NCI-H2107 (cell line): ENCODE data around the gene CEP43.
"Not testable (repeated sequence)": the region's sequence is repeated elsewhere in the genome, so short reads cannot be mapped to it uniquely, and the experiment has no call there.

Experiments used
- DNase-seq: peaks from one replicate; lab custom pipeline; 2025; lab: John Stamatoyannopoulos, UW

Gene CEP43

GRCh38 chr6:166999145-166999883 is at the start of gene CEP43:
Gene CEP43, plus strand, starts transcription at chr6:166999397. Its CDS starts 16 bp downstream, at chr6:166999413.
- peak; percentile 92 for DNase-seq

GRCh38 chr6:166949528-166950442 is 49.4 kb upstream of the CEP43 start:
- no peak for DNase-seq

- DNase-seq, result no peak
These were observed 48.8 kb upstream of the CEP43 start for GRCh38 chr6:166950443-166950821.

GRCh38 chr6:166950892-166951669 is 48.1 kb upstream of the CEP43 start:
- not testable (repeated sequence) for DNase-seq

- DNase-seq, result no peak
These were observed 47.5 kb upstream of the CEP43 start for GRCh38 chr6:166951670-166952060.

- no peak for DNase-seq
These were observed 47.1 kb upstream of the CEP43 start for GRCh38 chr6:166952121-166952520.

- no peak for DNase-seq
These were observed 46.4 kb upstream of the CEP43 start for GRCh38 chr6:166952567-166953486.

- DNase-seq, result no peak
These were observed 45.0 kb upstream of the CEP43 start for GRCh38 chr6:166954118-166954713.

GRCh38 chr6:166955121-166955864 is 43.9 kb upstream of the CEP43 start:
- DNase-seq, result no peak

GRCh38 chr6:166955865-166956443 is 43.2 kb upstream of the CEP43 start:
- no peak for DNase-seq

- DNase-seq, result peak; percentile 85
These were observed 42.6 kb upstream of the CEP43 start, which contains the start of gene RNASET2 for GRCh38 chr6:166956444-166957086. Gene RNASET2, minus strand, starts transcription at chr6:166956550. Its CDS starts 368 bp downstream, at chr6:166956182.

GRCh38 chr6:166957087-166957804 is 42.0 kb upstream of the CEP43 start:
- DNase-seq, result no peak

- DNase-seq, result no peak
These were observed 41.5 kb upstream of the CEP43 start for GRCh38 chr6:166957805-166958076.

- no peak for DNase-seq
These were observed 40.0 kb upstream of the CEP43 start for GRCh38 chr6:166958926-166959861.

GRCh38 chr6:166959911-166960608 is 39.1 kb upstream of the CEP43 start:
- no peak for DNase-seq

- no peak for DNase-seq
These were observed 38.6 kb upstream of the CEP43 start for GRCh38 chr6:166960609-166960978.

- DNase-seq, result no peak
These were observed 32.9 kb upstream of the CEP43 start for GRCh38 chr6:166966268-166966667.
